Naive thymus-derived CD4-positive, alpha-beta T cell (primary cell): Measurements from ENCODE around the gene KCNK13. TPM values are rescaled to one million over a fixed set of nuclear protein-coding genes. Genes with fewer than 3 reads are reported as not detected.

Experiments used
- ATAC-seq: fragments of 150-1000 bp; cut with Tn5 transposase; 2 replicates; pipeline ENCODE4 v1.10.0; 2021; ENCODE audit warnings: mild to moderate bottlenecking, moderate library complexity
- CTCF ChIA-PET: fragments of 350-600 bp; sonication (Branson Sonifier 250); formaldehyde crosslinking; loops from one replicate; lab custom pipeline; 2021; ENCODE audit warnings: antibody characterized with exemption; lab: Charles Lee
- POLR2A ChIA-PET: fragments of 350-600 bp; sonication (Branson Sonifier 250); formaldehyde crosslinking; loops from one replicate; lab custom pipeline; 2021; ENCODE audit warnings: antibody characterized with exemption, inconsistent platforms; lab: Charles Lee
- DNase-seq, 9 donors: peaks; one replicate each; pipeline versions ENCODE4 v3.0.0 to v3.0.0-alpha.2; 2020 to 2022; ENCODE audit warnings: mixed read lengths in 1 of 9
- H3K27ac ChIP-seq: one replicate; pipeline ENCODE4 v1.7.0; 2013; ENCODE audit warnings: mild to moderate bottlenecking, low read depth, low read length, moderate library complexity
- H3K27me3 ChIP-seq, 2 donors: one replicate each; pipeline ENCODE4 v1.7.0; 2013; ENCODE audit warnings: low read length in 2 of 2, mild to moderate bottlenecking in 2 of 2, moderate library complexity in 2 of 2; ENCODE audit not compliant: control insufficient read depth in 2 of 2, insufficient read depth in 2 of 2
- H3K36me3 ChIP-seq, 3 experiments: 1 replicate in 2 of 3; 2 replicates in 1 of 3; pipeline ENCODE4 v1.7.0; 2013; ENCODE audit warnings: low read length in 3 of 3, mild to moderate bottlenecking in 3 of 3, moderate library complexity in 1 of 3; ENCODE audit not compliant: insufficient read depth in 3 of 3, control insufficient read depth in 2 of 3
- H3K4me1 ChIP-seq, 2 donors: one replicate each; pipeline ENCODE4 v1.7.0; 2013; ENCODE audit warnings: low read length in 2 of 2, mild to moderate bottlenecking in 2 of 2, moderate library complexity in 1 of 2; ENCODE audit not compliant: control insufficient read depth in 2 of 2, insufficient read depth in 2 of 2
- H3K4me3 ChIP-seq: 2 replicates; pipeline ENCODE4 v1.7.0; 2013; ENCODE audit warnings: mild to moderate bottlenecking, low read length
- H3K9me3 ChIP-seq, 3 experiments: 1 replicate in 2 of 3; 2 replicates in 1 of 3; pipeline ENCODE4 v1.7.0; 2013; ENCODE audit warnings: low read length in 3 of 3; ENCODE audit not compliant: control insufficient read depth in 2 of 3
- H3K27ac Mint-ChIP-seq, 9 donors: one replicate each; pipeline ENCODE4 v1.8.0; 2020 to 2022; ENCODE audit warnings: mixed read lengths in 9 of 9, mild to moderate bottlenecking in 8 of 9, moderate library complexity in 5 of 9, inconsistent platforms in 2 of 9
- H3K27me3 Mint-ChIP-seq, 5 donors: one replicate each; pipeline ENCODE4 v1.8.0; 2021 to 2022; ENCODE audit warnings: mixed read lengths in 5 of 5, mild to moderate bottlenecking in 1 of 5
- H3K36me3 Mint-ChIP-seq, 5 donors: one replicate each; pipeline ENCODE4 v1.8.0; 2020 to 2022; ENCODE audit warnings: mixed read lengths in 5 of 5, mild to moderate bottlenecking in 3 of 5, inconsistent platforms in 1 of 5
- H3K4me1 Mint-ChIP-seq, 7 donors: one replicate each; pipeline ENCODE4 v1.8.0; 2020 to 2022; ENCODE audit warnings: mixed read lengths in 7 of 7, mild to moderate bottlenecking in 3 of 7, inconsistent platforms in 1 of 7
- H3K4me3 Mint-ChIP-seq, 10 donors: one replicate each; pipeline ENCODE4 v1.8.0; 2020 to 2022; ENCODE audit warnings: mild to moderate bottlenecking in 10 of 10, mixed read lengths in 10 of 10, moderate library complexity in 6 of 10, inconsistent platforms in 2 of 10
- H3K9me3 Mint-ChIP-seq, 11 donors: one replicate each; pipeline ENCODE4 v1.8.0; 2020 to 2022; ENCODE audit warnings: mixed read lengths in 11 of 11, mild to moderate bottlenecking in 4 of 11, inconsistent platforms in 1 of 11, moderate library complexity in 1 of 11
- intact Hi-C, 2 donors: fragments of 100-400 bp; cut with micrococcal nuclease; formaldehyde crosslinking; loops; one replicate each; pipeline ENCODE4 v1.15.1; 2023
- polyA plus RNA-seq, 2 donors: library from polyadenylated mRNA; unstranded; fragments of 300-500 nt; fragmentation: Illumina TruSeq; gene quantifications; one replicate each; pipeline ENCODE4 v1.2.3, GENCODE V29; 2021
- total RNA-seq, 6 experiments: library from RNA in 5 of 6; stranded (reverse) in 5 of 6; gene quantifications; 1 replicate in 5 of 6; 2 replicates in 1 of 6; pipeline ENCODE4 v1.2.3 and lab custom pipeline; 2021 to 2026

The KCNK13 gene
- total and polyA plus RNA-seq, 7 experiments from 2014 or later = 0.19 to 0.73 (median 0.27) TPM; not detected in 4

GRCh38 chr14:90027842-90028241, 34.0 kb upstream of the KCNK13 start:
- Mint-ChIP-seq H3K27me3 (no peaks in the 10 kb centered on the region), H3K9me3 (peaks cover 0 to 3% (median 0%) of the 10 kb centered on the region in 11 donors), H3K4me1 (peaks cover 0 to 2% (median 0%) of the 10 kb centered on the region in 7 donors), H3K36me3 (peaks cover 28 to 73% (median 59%) of the 10 kb centered on the region in 5 donors), H3K27ac (no peak overlapping the region), H3K4me3 (no peak overlapping the region)
- no peak for ATAC-seq
- Histone ChIP-seq H3K4me3 (no peak overlapping the region), H3K27me3 (no peaks in the 10 kb centered on the region), H3K36me3 (peaks cover 0 to 64% (median 5%) of the 10 kb centered on the region in 3 experiments), H3K9me3 (no peaks in the 10 kb centered on the region), H3K4me1 (no peaks in the 10 kb centered on the region), H3K27ac (no peak overlapping the region)
- POLR2A ChIA-PET = no interaction called here
- intact Hi-C loops = no loop called here
- DNase-seq = no peak
- CTCF ChIA-PET = no interaction called here

GRCh38 chr14:90034156-90034555, 27.6 kb upstream of the KCNK13 start:
- Histone ChIP-seq H3K36me3 (peaks cover 2 to 41% (median 5%) of the 10 kb centered on the region in 3 experiments), H3K27me3 (no peaks in the 10 kb centered on the region), H3K4me3 (no peak overlapping the region), H3K4me1 (no peaks in the 10 kb centered on the region), H3K9me3 (no peaks in the 10 kb centered on the region), H3K27ac (no peak overlapping the region)
- no peak for DNase-seq
- peaks cover 0 to 4% (median 0%) of the 10 kb centered on the region in 7 donors for H3K4me1 Mint-ChIP-seq
- H3K27ac Mint-ChIP-seq = peak overlapping the region in 1 of 9 donors; percentile 38
- H3K9me3 Mint-ChIP-seq = no peaks in the 10 kb centered on the region
- no peak overlapping the region for H3K4me3 Mint-ChIP-seq
- intact Hi-C loops = no loop called here
- H3K27me3 Mint-ChIP-seq = no peaks in the 10 kb centered on the region
- ATAC-seq = no peak
- CTCF ChIA-PET = interaction anchor here (0.7 kb wide), 1 partner anchor 1842 kb away, joined by 3 read pairs; no protein-coding TSS in a partner anchor
- POLR2A ChIA-PET = no interaction called here
- peaks cover 23 to 71% (median 51%) of the 10 kb centered on the region in 5 donors for H3K36me3 Mint-ChIP-seq

GRCh38 chr14:90034835-90035525, 26.8 kb upstream of the KCNK13 start:
- H3K27ac Mint-ChIP-seq = peak overlapping the region in 1 of 9 donors; percentile 65
- DNase-seq (no peak), ATAC-seq (no peak)
- Histone ChIP-seq H3K4me1 (no peaks in the 10 kb centered on the region), H3K27ac (no peak overlapping the region), H3K27me3 (no peaks in the 10 kb centered on the region), H3K36me3 (peaks cover 5 to 47% (median 9%) of the 10 kb centered on the region in 3 experiments), H3K4me3 (no peak overlapping the region), H3K9me3 (no peaks in the 10 kb centered on the region)
- POLR2A ChIA-PET = interaction anchor here (0.7 kb wide), 1 partner anchor 28 kb away, joined by 3 read pairs; no protein-coding TSS in a partner anchor
- peaks cover 23 to 79% (median 53%) of the 10 kb centered on the region in 5 donors for H3K36me3 Mint-ChIP-seq
- H3K9me3 Mint-ChIP-seq = no peaks in the 10 kb centered on the region
- intact Hi-C loops = no loop called here
- CTCF ChIA-PET = interaction anchor here (0.7 kb wide), 1 partner anchor 1841 kb away, joined by 3 read pairs; no protein-coding TSS in a partner anchor
- peaks cover 0 to 4% (median 0%) of the 10 kb centered on the region in 7 donors for H3K4me1 Mint-ChIP-seq
- no peaks in the 10 kb centered on the region for H3K27me3 Mint-ChIP-seq
- H3K4me3 Mint-ChIP-seq = no peak overlapping the region

- Mint-ChIP-seq H3K27me3 (no peaks in the 10 kb centered on the region), H3K27ac (peak overlapping the region in 1 of 9 donors; percentile 22), H3K36me3 (peaks cover 16 to 78% (median 48%) of the 10 kb centered on the region in 5 donors), H3K9me3 (no peaks in the 10 kb centered on the region), H3K4me1 (peaks cover 0 to 4% (median 0%) of the 10 kb centered on the region in 7 donors), H3K4me3 (no peak overlapping the region)
- Histone ChIP-seq H3K9me3 (no peaks in the 10 kb centered on the region), H3K4me3 (no peak overlapping the region), H3K4me1 (no peaks in the 10 kb centered on the region), H3K27ac (no peak overlapping the region), H3K36me3 (peaks cover 0 to 40% (median 10%) of the 10 kb centered on the region in 3 experiments), H3K27me3 (no peaks in the 10 kb centered on the region)
- POLR2A ChIA-PET = no interaction called here
- ATAC-seq (no peak), DNase-seq (no peak)
- intact Hi-C loops = no loop called here
- CTCF ChIA-PET = no interaction called here
Observed at GRCh38 chr14:90039253-90040010, 22.4 kb upstream of the KCNK13 start.

GRCh38 chr14:90040411-90040810, 21.4 kb upstream of the KCNK13 start:
- intact Hi-C loops = no loop called here
- CTCF ChIA-PET = no interaction called here
- ATAC-seq (no peak), DNase-seq (no peak)
- Histone ChIP-seq H3K27me3 (no peaks in the 10 kb centered on the region), H3K4me1 (no peaks in the 10 kb centered on the region), H3K36me3 (peaks cover 0 to 44% (median 12%) of the 10 kb centered on the region in 3 experiments), H3K27ac (no peak overlapping the region), H3K4me3 (no peak overlapping the region), H3K9me3 (no peaks in the 10 kb centered on the region)
- Mint-ChIP-seq H3K9me3 (no peaks in the 10 kb centered on the region), H3K27ac (peak overlapping the region in 1 of 9 donors; percentile 70), H3K27me3 (no peaks in the 10 kb centered on the region), H3K4me1 (no peaks in the 10 kb centered on the region), H3K4me3 (no peak overlapping the region), H3K36me3 (peaks cover 6 to 78% (median 45%) of the 10 kb centered on the region in 5 donors)
- POLR2A ChIA-PET = no interaction called here

- ATAC-seq (no peak), DNase-seq (no peak)
- H3K4me3 ChIP-seq = no peak overlapping the region
- Mint-ChIP-seq H3K27me3 (no peaks in the 10 kb centered on the region), H3K27ac (peak overlapping the region in 1 of 9 donors; percentile 59), H3K36me3 (peaks cover 6 to 69% (median 36%) of the 10 kb centered on the region in 5 donors), H3K4me1 (no peaks in the 10 kb centered on the region), H3K9me3 (no peaks in the 10 kb centered on the region), H3K4me3 (no peak overlapping the region)
- no peaks in the 10 kb centered on the region for H3K9me3 ChIP-seq
- peaks cover 0 to 40% (median 12%) of the 10 kb centered on the region in 3 experiments for H3K36me3 ChIP-seq
- intact Hi-C loops = no loop called here
- no peaks in the 10 kb centered on the region for H3K27me3 ChIP-seq
- H3K4me1 ChIP-seq = no peaks in the 10 kb centered on the region
- ChIA-PET POLR2A (no interaction called here), CTCF (interaction anchor here (0.6 kb wide), 1 partner anchor 41 kb away, joined by 3 read pairs; no protein-coding TSS in a partner anchor)
- H3K27ac ChIP-seq = no peak overlapping the region
Observed at GRCh38 chr14:90042496-90043252, 19.1 kb upstream of the KCNK13 start.
